PC-9 (cell line): ENCODE results near the gene PAQR7. TPM values are rescaled to one million over a fixed set of nuclear protein-coding genes. Genes with fewer than 3 reads are reported as not detected.

Experiments used
- BruUV-seq: library from RNA; stranded (reverse); fragments of 400-500 nt; replicated peaks from 2 replicates; lab custom pipeline; 2021; lab: Mats Ljungman, UMichigan
- CTCF ChIA-PET: fragments of 300-600 bp; sonication (Branson Sonifier 250); formaldehyde crosslinking; loops from one replicate; lab custom pipeline; 2022; ENCODE audit warnings: antibody characterized with exemption; lab: Charles Lee
- POLR2A ChIA-PET: fragments of 300-600 bp; sonication (Branson Sonifier 250); formaldehyde crosslinking; loops from one replicate; lab custom pipeline; 2022; ENCODE audit warnings: antibody characterized with exemption; ENCODE audit not compliant: unreplicated experiment; lab: Charles Lee
- DNase-seq, 2 experiments: peaks; one replicate each; pipeline versions ENCODE4 v3.0.0 to v3.0.0-alpha.2; 2015 to 2022; ENCODE audit warnings: mixed read lengths in 1 of 2
- H2AFZ ChIP-seq: fragments of 200-600 bp; sonication (generic); 2 replicates; pipeline ENCODE4 v1.8.1; 2017; ENCODE audit warnings: antibody characterized with exemption
- H3F3A ChIP-seq: fragments of 200-600 bp; sonication (generic); 2 replicates; pipeline ENCODE4 v1.8.1; 2017; ENCODE audit warnings: antibody characterized with exemption, mild to moderate bottlenecking, low read depth; ENCODE audit not compliant: insufficient read depth
- H3K27ac ChIP-seq: fragments of 200-600 bp; sonication (generic); 2 replicates; pipeline ENCODE4 v1.6.1; 2016; ENCODE audit warnings: mixed run types
- H3K27me3 ChIP-seq: fragments of 200-600 bp; sonication (generic); 2 replicates; pipeline ENCODE4 v1.6.1; 2016; ENCODE audit warnings: low read depth, mixed run types; ENCODE audit not compliant: insufficient read depth
- H3K36me3 ChIP-seq: fragments of 200-600 bp; sonication (generic); 2 replicates; pipeline ENCODE4 v1.6.1; 2016; ENCODE audit warnings: low read depth, mixed run types
- H3K4me1 ChIP-seq: fragments of 200-600 bp; sonication (generic); replicated peaks from 2 replicates; pipeline ENCODE4 v1.6.1; 2016; ENCODE audit warnings: mixed run types; ENCODE audit not compliant: insufficient read depth
- H3K4me2 ChIP-seq: fragments of 200-600 bp; sonication (generic); 2 replicates; pipeline ENCODE4 v1.6.1; 2017; ENCODE audit warnings: mixed run types
- H3K4me3 ChIP-seq: fragments of 200-600 bp; sonication (generic); 2 replicates; pipeline ENCODE4 v1.6.1; 2016; ENCODE audit warnings: mixed run types
- H3K79me2 ChIP-seq: fragments of 200-600 bp; sonication (generic); 2 replicates; pipeline ENCODE4 v1.6.1; 2017; ENCODE audit warnings: low read depth, mixed run types
- H3K9me2 ChIP-seq: fragments of 200-600 bp; sonication (generic); 2 replicates; pipeline ENCODE4 v1.8.1; 2017; ENCODE audit warnings: mild to moderate bottlenecking; ENCODE audit not compliant: insufficient read depth
- H3K9me3 ChIP-seq: fragments of 200-600 bp; sonication (generic); 2 replicates; pipeline ENCODE4 v1.8.1; 2016; ENCODE audit warnings: low read depth; ENCODE audit not compliant: insufficient read depth
- H4K20me1 ChIP-seq: fragments of 200-600 bp; sonication (generic); 2 replicates; pipeline ENCODE4 v1.8.1; 2017; ENCODE audit not compliant: insufficient read depth
- EZH2 ChIP-seq: fragments of 200-600 bp; sonication (generic); IDR thresholded peaks from 2 replicates; pipeline ENCODE4 v1.8.0; 2017; ENCODE audit warnings: antibody characterized with exemption, low read depth
- intact Hi-C: fragments of 100-400 bp; cut with micrococcal nuclease; formaldehyde crosslinking; loops from one replicate; pipeline ENCODE4 v1.10.0; 2022; ENCODE audit not compliant: unreplicated experiment
- total RNA-seq: library from RNA; stranded (reverse); gene quantifications from 2 replicates; pipeline ENCODE4 v1.2.3, GENCODE V29; 2021
- TF ChIP-seq, protein P1 (sequence below): fragments of 200-600 bp; sonication (generic); conservative IDR thresholded peaks from 2 replicates; pipeline ENCODE4 v1.6.1; 2017; ENCODE audit warnings: mixed run types, antibody characterized with exemption, mild to moderate bottlenecking, moderate library complexity

The PAQR7 gene
- total RNA-seq, 1 experiment from 2014 or later, result 34.0 TPM

DNA sequence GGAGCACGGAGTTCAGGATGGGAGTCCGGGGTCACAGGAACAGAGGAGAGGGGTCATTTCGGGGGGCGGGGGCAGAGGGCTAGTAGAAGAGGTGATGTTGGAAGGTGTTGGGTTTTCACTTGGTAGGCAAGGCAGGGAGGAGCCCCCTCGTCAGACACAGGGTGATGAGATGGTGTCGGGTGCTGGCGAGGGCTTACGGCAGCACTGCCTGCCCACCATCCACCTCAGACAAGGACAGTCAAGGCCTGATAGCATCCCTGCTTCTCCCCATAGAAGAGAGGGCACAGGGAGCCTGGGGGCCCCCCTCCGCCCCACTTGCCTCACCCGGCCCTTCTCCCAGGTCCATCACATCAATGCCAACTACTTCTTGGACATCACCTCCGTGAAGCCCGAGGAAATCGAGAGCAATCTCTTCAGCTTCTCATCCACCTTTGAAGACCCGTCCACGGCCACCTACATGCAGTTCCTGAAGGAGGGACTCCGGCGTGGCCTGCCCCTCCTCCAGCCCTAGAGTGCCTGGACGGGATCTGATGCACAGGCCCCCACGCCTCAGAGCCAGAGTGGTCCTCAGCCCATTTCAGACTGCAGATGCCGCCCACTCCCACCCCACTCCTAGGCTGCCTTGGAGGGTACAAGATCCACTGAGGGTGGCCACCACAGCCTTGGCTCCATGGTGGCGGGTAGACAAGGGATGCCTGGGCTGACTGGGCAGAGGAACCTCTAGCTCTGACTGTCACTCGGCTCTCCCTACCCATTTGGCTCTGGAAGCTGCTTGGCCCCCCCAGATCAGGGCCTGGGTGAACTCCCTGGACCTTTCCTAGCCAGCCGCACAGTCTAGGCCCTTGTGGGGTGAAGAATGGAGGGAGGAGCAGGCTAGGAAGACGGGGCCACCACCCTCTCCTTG is 60.0 kb downstream of the PAQR7 start:
- CTCF ChIA-PET, result interaction anchor here (0.6 kb wide), 1 partner anchor 517 kb away, joined by 3 read pairs; no protein-coding TSS in a partner anchor
- intact Hi-C loops, result loop anchor here (10.0 kb wide), 1 partner anchor 571 kb away; the partner anchor contains the start of gene RSRP1

GRCh38 chr1:25814549-25815087 is 60.9 kb downstream of the PAQR7 start:
- POLR2A ChIA-PET, result interaction anchor here (0.8 kb wide), 1 partner anchor 73 kb away, joined by 9 read pairs; no protein-coding TSS in a partner anchor

More for the DNA sequence above, 60.0 kb downstream of the PAQR7 start:
- no peaks in the 10 kb centered on the region for H3K9me3 ChIP-seq
- H3K4me1 ChIP-seq, result peaks cover 10% of the 10 kb centered on the region
- H3K79me2 ChIP-seq, result peaks cover 11% of the 10 kb centered on the region; the same call in 1 of the 2 replicates
- no peak overlapping the region for H3K4me2 ChIP-seq
- no peak overlapping the region for H3K4me3 ChIP-seq
- POLR2A ChIA-PET, result interaction anchor here (0.8 kb wide), 1 partner anchor 73 kb away, joined by 9 read pairs; no protein-coding TSS in a partner anchor
- no peaks in the 10 kb centered on the region for H4K20me1 ChIP-seq
- TF ChIP-seq, protein P1, sequence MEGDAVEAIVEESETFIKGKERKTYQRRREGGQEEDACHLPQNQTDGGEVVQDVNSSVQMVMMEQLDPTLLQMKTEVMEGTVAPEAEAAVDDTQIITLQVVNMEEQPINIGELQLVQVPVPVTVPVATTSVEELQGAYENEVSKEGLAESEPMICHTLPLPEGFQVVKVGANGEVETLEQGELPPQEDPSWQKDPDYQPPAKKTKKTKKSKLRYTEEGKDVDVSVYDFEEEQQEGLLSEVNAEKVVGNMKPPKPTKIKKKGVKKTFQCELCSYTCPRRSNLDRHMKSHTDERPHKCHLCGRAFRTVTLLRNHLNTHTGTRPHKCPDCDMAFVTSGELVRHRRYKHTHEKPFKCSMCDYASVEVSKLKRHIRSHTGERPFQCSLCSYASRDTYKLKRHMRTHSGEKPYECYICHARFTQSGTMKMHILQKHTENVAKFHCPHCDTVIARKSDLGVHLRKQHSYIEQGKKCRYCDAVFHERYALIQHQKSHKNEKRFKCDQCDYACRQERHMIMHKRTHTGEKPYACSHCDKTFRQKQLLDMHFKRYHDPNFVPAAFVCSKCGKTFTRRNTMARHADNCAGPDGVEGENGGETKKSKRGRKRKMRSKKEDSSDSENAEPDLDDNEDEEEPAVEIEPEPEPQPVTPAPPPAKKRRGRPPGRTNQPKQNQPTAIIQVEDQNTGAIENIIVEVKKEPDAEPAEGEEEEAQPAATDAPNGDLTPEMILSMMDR, result no peak
- TF ChIP-seq EZH2, result no peak
- no peaks in the 10 kb centered on the region for H3K36me3 ChIP-seq
- no peak for DNase-seq
- no peaks in the 10 kb centered on the region for H3K9me2 ChIP-seq
- peaks cover 10% of the 10 kb centered on the region for H3F3A ChIP-seq
- H3K27me3 ChIP-seq, result no peaks in the 10 kb centered on the region
- no peak overlapping the region for H2AFZ ChIP-seq
- no peak overlapping the region for H3K27ac ChIP-seq
- BruUV-seq, result no TSS peak

More at GRCh38 chr1:25814549-25815087, 60.9 kb downstream of the PAQR7 start:
- Histone ChIP-seq H2AFZ (no peak overlapping the region), H3K36me3 (no peaks in the 10 kb centered on the region), H3K9me3 (no peaks in the 10 kb centered on the region), H3K4me2 (no peak overlapping the region), H3K27ac (no peak overlapping the region), H3K9me2 (no peaks in the 10 kb centered on the region), H3K79me2 (peaks cover 5% of the 10 kb centered on the region; the same call in 1 of the 2 replicates), H3K4me3 (no peak overlapping the region), H3K27me3 (no peaks in the 10 kb centered on the region), H3F3A (peaks cover 10% of the 10 kb centered on the region), H3K4me1 (peaks cover 10% of the 10 kb centered on the region), H4K20me1 (no peaks in the 10 kb centered on the region)
- CTCF ChIA-PET, result interaction anchor here (0.7 kb wide), 1 partner anchor 183 kb away, joined by 3 read pairs; the partner anchor contains the start of gene PAFAH2
- TF ChIP-seq, protein P1, result no peak
- no peak for TF ChIP-seq EZH2
- DNase-seq, result no peak
- no TSS peak for BruUV-seq
- intact Hi-C loops, result loop anchor here (5.0 to 10.0 kb wide), 2 partner anchors 312 to 570 kb away; partner anchors contain the start of gene RSRP1
